Measurements from ENCODE around the gene SCN5A.

SCN5A gene

GRCh38 chr3:38649500-38650247, at the start of gene SCN5A:
Gene SCN5A (minus strand): TSS chr3:38649687. CDS start chr3:38633307, 16,380 bp downstream.
- Histone ChIP-seq H3K4me1 (ENCODE audit: control insufficient read depth, insufficient read depth, low read length, unreplicated experiment) (no peaks in the 10 kb centered on the region), H3K4me3 (ENCODE audit: low read depth, low read length) (peak within 1 kb of the TSS; percentile 76), H3K27ac (ENCODE audit: low read depth, low read length) (no peak within 1 kb of the TSS), H3K36me3 (ENCODE audit: insufficient read depth, low read length) (no peaks in the 10 kb centered on the region), H2AFZ (ENCODE audit: low read length, unreplicated experiment) (peak within 1 kb of the TSS; percentile 79), H3K79me2 (ENCODE audit: control insufficient read depth, insufficient read depth, low read length, unreplicated experiment) (no peaks in the 10 kb centered on the region), H3K27me3 (ENCODE audit: insufficient read depth, low read length) (peaks cover 83% of the 10 kb centered on the region)

GRCh38 chr3:38698760-38699159, 49.3 kb upstream of the SCN5A start:
- no peaks in the 10 kb centered on the region for H3K79me2 ChIP-seq (ENCODE audit: control insufficient read depth, insufficient read depth, low read length, unreplicated experiment)
- H3K36me3 ChIP-seq (ENCODE audit: insufficient read depth, low read length), result no peaks in the 10 kb centered on the region
- H3K27ac ChIP-seq (ENCODE audit: low read depth, low read length), result no peak overlapping the region
- no peaks in the 10 kb centered on the region for H3K4me1 ChIP-seq (ENCODE audit: control insufficient read depth, insufficient read depth, low read length, unreplicated experiment)
- no peak overlapping the region for H3K4me3 ChIP-seq (ENCODE audit: low read depth, low read length)
- no peak overlapping the region for H2AFZ ChIP-seq (ENCODE audit: low read length, unreplicated experiment)
- peaks cover 72% of the 10 kb centered on the region for H3K27me3 ChIP-seq (ENCODE audit: insufficient read depth, low read length)

DNA sequence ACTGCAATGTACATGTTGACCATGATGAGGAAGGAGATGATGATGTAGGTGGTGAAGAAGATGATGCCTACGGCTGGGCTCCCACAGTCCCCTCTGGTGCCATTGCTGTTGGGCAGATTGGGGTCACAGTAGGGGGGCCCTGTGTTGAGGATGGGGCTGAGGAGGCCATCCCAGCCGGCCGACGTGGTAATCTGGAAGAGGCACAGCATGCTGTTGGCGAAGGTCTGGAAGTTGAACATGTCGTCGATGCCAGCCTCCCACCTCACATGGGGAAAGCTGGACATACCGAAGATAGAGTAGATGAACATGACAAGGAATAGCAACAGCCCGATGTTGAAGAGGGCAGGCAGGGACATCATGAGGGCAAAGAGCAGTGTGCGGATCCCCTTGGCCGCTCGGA, 48.6 kb upstream of the SCN5A start:
- Histone ChIP-seq H3K79me2 (ENCODE audit: control insufficient read depth, insufficient read depth, low read length, unreplicated experiment) (no peaks in the 10 kb centered on the region), H3K4me3 (ENCODE audit: low read depth, low read length) (no peak overlapping the region), H3K4me1 (ENCODE audit: control insufficient read depth, insufficient read depth, low read length, unreplicated experiment) (no peaks in the 10 kb centered on the region), H3K36me3 (ENCODE audit: insufficient read depth, low read length) (no peaks in the 10 kb centered on the region), H3K27ac (ENCODE audit: low read depth, low read length) (no peak overlapping the region), H3K27me3 (ENCODE audit: insufficient read depth, low read length) (peaks cover 65% of the 10 kb centered on the region), H2AFZ (ENCODE audit: low read length, unreplicated experiment) (no peak overlapping the region)

GRCh38 chr3:38696034-38696433, 46.5 kb upstream of the SCN5A start:
- Histone ChIP-seq H3K27ac (ENCODE audit: low read depth, low read length) (no peak overlapping the region), H3K36me3 (ENCODE audit: insufficient read depth, low read length) (no peaks in the 10 kb centered on the region), H2AFZ (ENCODE audit: low read length, unreplicated experiment) (no peak overlapping the region), H3K4me3 (ENCODE audit: low read depth, low read length) (no peak overlapping the region), H3K27me3 (ENCODE audit: insufficient read depth, low read length) (peaks cover 44% of the 10 kb centered on the region), H3K79me2 (ENCODE audit: control insufficient read depth, insufficient read depth, low read length, unreplicated experiment) (no peaks in the 10 kb centered on the region), H3K4me1 (ENCODE audit: control insufficient read depth, insufficient read depth, low read length, unreplicated experiment) (no peaks in the 10 kb centered on the region)

DNA sequence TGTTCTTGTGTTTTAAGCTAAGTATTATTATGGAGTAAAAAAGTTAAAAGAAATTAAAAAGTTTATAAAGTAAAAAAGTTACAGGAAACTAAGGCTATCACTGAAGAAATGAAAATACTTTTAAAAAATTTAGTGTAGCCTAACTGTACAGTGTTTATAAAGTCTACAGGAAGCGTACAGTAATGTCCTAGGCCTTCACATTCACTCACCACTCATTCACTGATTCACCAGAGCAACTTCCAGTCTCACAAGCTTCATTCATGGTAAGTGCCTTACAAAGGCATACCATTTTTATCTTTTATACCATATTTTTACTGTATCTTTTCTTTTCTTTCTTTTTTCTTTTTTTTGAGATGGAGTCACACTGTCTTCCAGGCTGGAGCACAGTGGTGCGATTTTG, 40.7 kb upstream of the SCN5A start:
- no peaks in the 10 kb centered on the region for H3K36me3 ChIP-seq (ENCODE audit: insufficient read depth, low read length)
- H3K27ac ChIP-seq (ENCODE audit: low read depth, low read length), result no peak overlapping the region
- no peak overlapping the region for H3K4me3 ChIP-seq (ENCODE audit: low read depth, low read length)
- H3K79me2 ChIP-seq (ENCODE audit: control insufficient read depth, insufficient read depth, low read length, unreplicated experiment), result no peaks in the 10 kb centered on the region
- H3K27me3 ChIP-seq (ENCODE audit: insufficient read depth, low read length), result peaks cover 38% of the 10 kb centered on the region
- H2AFZ ChIP-seq (ENCODE audit: low read length, unreplicated experiment), result no peak overlapping the region
- no peaks in the 10 kb centered on the region for H3K4me1 ChIP-seq (ENCODE audit: control insufficient read depth, insufficient read depth, low read length, unreplicated experiment)

- peaks cover 39% of the 10 kb centered on the region for H3K27me3 ChIP-seq (ENCODE audit: insufficient read depth, low read length)
These were observed 40.3 kb upstream of the SCN5A start for GRCh38 chr3:38689774-38690173.

DNA sequence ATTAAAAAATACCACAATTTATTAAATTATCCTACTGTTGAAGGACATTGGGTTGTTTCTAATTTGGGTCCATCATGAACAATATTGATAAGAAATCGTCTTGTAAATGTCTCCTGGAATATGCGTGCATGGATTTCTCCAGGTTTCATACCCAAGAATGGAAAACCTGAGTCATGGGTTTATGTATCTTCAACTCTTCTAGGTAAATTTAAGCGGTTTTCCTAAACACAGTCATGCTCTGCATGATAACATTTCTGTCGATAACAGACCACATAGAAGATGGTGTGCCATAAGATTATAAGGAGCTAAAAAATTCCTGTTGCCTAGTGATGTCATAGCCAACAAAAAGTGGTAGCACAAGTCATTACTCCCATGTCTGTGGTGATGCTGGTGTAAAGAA, 39.9 kb upstream of the SCN5A start:
- Histone ChIP-seq H3K4me1 (ENCODE audit: control insufficient read depth, insufficient read depth, low read length, unreplicated experiment) (no peaks in the 10 kb centered on the region), H3K4me3 (ENCODE audit: low read depth, low read length) (no peak overlapping the region), H3K27ac (ENCODE audit: low read depth, low read length) (no peak overlapping the region), H3K79me2 (ENCODE audit: control insufficient read depth, insufficient read depth, low read length, unreplicated experiment) (no peaks in the 10 kb centered on the region), H3K27me3 (ENCODE audit: insufficient read depth, low read length) (peaks cover 38% of the 10 kb centered on the region), H2AFZ (ENCODE audit: low read length, unreplicated experiment) (no peak overlapping the region), H3K36me3 (ENCODE audit: insufficient read depth, low read length) (no peaks in the 10 kb centered on the region)

More at GRCh38 chr3:38689774-38690173, 40.3 kb upstream of the SCN5A start:
- H3K4me3 ChIP-seq (ENCODE audit: low read depth, low read length), result no peak overlapping the region
- no peaks in the 10 kb centered on the region for H3K4me1 ChIP-seq (ENCODE audit: control insufficient read depth, insufficient read depth, low read length, unreplicated experiment)
- H3K79me2 ChIP-seq (ENCODE audit: control insufficient read depth, insufficient read depth, low read length, unreplicated experiment), result no peaks in the 10 kb centered on the region
- H3K36me3 ChIP-seq (ENCODE audit: insufficient read depth, low read length), result no peaks in the 10 kb centered on the region
- no peak overlapping the region for H2AFZ ChIP-seq (ENCODE audit: low read length, unreplicated experiment)
- H3K27ac ChIP-seq (ENCODE audit: low read depth, low read length), result no peak overlapping the region

DNA sequence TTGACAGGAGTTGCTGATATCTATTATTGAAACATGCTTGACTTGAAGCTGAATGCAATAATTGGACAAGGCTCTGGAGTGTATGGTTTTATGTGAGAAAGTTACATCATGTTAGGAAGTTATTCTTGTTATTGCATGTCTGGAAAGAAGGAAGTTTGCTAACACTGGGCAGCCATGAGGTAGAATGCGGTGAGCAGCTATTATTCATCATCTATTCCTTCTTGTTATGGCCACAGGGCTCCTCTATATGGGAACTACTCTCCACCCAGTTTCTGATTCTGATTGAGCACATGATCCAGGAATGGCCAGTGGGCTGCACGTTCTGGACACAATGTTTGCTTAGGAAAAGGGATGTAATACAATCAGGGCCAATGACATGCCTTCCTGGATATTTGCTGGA, 37.8 kb upstream of the SCN5A start:
- H3K27me3 ChIP-seq (ENCODE audit: insufficient read depth, low read length), result peaks cover 55% of the 10 kb centered on the region
- no peaks in the 10 kb centered on the region for H3K36me3 ChIP-seq (ENCODE audit: insufficient read depth, low read length)
- no peak overlapping the region for H3K4me3 ChIP-seq (ENCODE audit: low read depth, low read length)
- H3K79me2 ChIP-seq (ENCODE audit: control insufficient read depth, insufficient read depth, low read length, unreplicated experiment), result no peaks in the 10 kb centered on the region
- H3K4me1 ChIP-seq (ENCODE audit: control insufficient read depth, insufficient read depth, low read length, unreplicated experiment), result no peaks in the 10 kb centered on the region
- H2AFZ ChIP-seq (ENCODE audit: low read length, unreplicated experiment), result no peak overlapping the region
- no peak overlapping the region for H3K27ac ChIP-seq (ENCODE audit: low read depth, low read length)

- Histone ChIP-seq H3K79me2 (ENCODE audit: control insufficient read depth, insufficient read depth, low read length, unreplicated experiment) (no peaks in the 10 kb centered on the region), H3K27ac (ENCODE audit: low read depth, low read length) (no peak overlapping the region), H3K27me3 (ENCODE audit: insufficient read depth, low read length) (peaks cover 81% of the 10 kb centered on the region), H3K36me3 (ENCODE audit: insufficient read depth, low read length) (no peaks in the 10 kb centered on the region), H2AFZ (ENCODE audit: low read length, unreplicated experiment) (no peak overlapping the region), H3K4me3 (ENCODE audit: low read depth, low read length) (no peak overlapping the region), H3K4me1 (ENCODE audit: control insufficient read depth, insufficient read depth, low read length, unreplicated experiment) (no peaks in the 10 kb centered on the region)
These were observed 35.1 kb upstream of the SCN5A start for GRCh38 chr3:38684546-38684945.

DNA sequence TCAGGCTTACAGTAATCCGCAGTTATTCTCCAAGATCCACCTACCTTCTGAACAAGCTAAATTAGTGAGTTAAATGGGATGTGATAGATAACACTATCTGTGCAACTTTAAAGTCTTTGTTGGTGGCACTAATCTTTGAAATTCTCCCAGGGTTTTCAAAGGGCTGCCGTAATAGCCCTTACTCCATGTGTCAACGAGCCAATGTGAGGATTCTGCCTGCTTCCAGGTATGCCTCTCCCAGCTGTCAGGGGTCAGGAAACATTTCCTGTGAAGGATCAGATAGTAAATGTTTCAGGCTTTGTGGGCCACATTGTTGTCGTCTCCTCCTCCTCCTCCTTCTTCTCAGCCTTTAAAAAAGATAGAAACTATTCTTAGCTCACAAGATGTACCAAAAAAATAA, 20.2 kb upstream of the SCN5A start:
- H3K79me2 ChIP-seq (ENCODE audit: control insufficient read depth, insufficient read depth, low read length, unreplicated experiment), result no peaks in the 10 kb centered on the region
- H3K4me1 ChIP-seq (ENCODE audit: control insufficient read depth, insufficient read depth, low read length, unreplicated experiment), result no peaks in the 10 kb centered on the region
- no peak overlapping the region for H2AFZ ChIP-seq (ENCODE audit: low read length, unreplicated experiment)
- no peak overlapping the region for H3K4me3 ChIP-seq (ENCODE audit: low read depth, low read length)
- H3K27ac ChIP-seq (ENCODE audit: low read depth, low read length), result no peak overlapping the region
- no peaks in the 10 kb centered on the region for H3K36me3 ChIP-seq (ENCODE audit: insufficient read depth, low read length)
- peaks cover 80% of the 10 kb centered on the region for H3K27me3 ChIP-seq (ENCODE audit: insufficient read depth, low read length)

DNA sequence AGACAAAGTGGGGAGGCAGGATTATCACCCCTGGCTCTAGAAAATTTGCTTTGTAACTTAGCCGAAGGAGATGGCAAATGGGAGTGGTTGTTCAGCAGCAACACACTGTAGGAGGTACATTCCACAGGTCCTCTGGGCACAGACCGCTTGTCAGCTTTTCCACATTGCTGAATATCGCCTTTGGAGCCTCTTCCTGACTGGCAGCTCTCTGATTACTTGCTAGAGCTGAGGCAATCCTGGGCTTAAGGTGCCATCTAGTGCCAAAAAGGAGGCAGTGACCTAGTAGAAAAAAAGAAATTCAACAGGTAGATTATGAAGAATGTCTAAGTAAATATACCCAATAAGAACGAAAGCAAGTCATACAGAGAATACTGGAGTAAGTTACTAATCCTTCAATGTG, 13.1 kb upstream of the SCN5A start:
- no peaks in the 10 kb centered on the region for H3K4me1 ChIP-seq (ENCODE audit: control insufficient read depth, insufficient read depth, low read length, unreplicated experiment)
- H3K79me2 ChIP-seq (ENCODE audit: control insufficient read depth, insufficient read depth, low read length, unreplicated experiment), result no peaks in the 10 kb centered on the region
- H3K27ac ChIP-seq (ENCODE audit: low read depth, low read length), result no peak overlapping the region
- peaks cover 77% of the 10 kb centered on the region for H3K27me3 ChIP-seq (ENCODE audit: insufficient read depth, low read length)
- no peak overlapping the region for H3K4me3 ChIP-seq (ENCODE audit: low read depth, low read length)
- H2AFZ ChIP-seq (ENCODE audit: low read length, unreplicated experiment), result no peak overlapping the region
- no peaks in the 10 kb centered on the region for H3K36me3 ChIP-seq (ENCODE audit: insufficient read depth, low read length)
